ENCODE measurements around the gene PHOX2A.

The PHOX2A gene

GRCh38 chr11:72189455-72190250, 54.3 kb downstream of the PHOX2A start:
- no peak for TF ChIP-seq CTCF (IDR thresholded peaks at IDR 0.05)

Measured in LNCAP (cell line).